VCaP (cell line): ENCODE results near the gene SEZ6L.

ENCODE experiments used
- H3K27ac ChIP-seq: fragments of 450-650 bp; 2 replicates; pipeline ENCODE4 v1.5.1; 2017
- CTCF ChIP-seq: fragments of 450-650 bp; conservative IDR thresholded peaks from 2 replicates; pipeline ENCODE4 v1.5.1; 2017; ENCODE audit warnings: mild to moderate bottlenecking, moderate library complexity

SEZ6L gene

GRCh38 chr22:26283330-26283729 is 114.1 kb downstream of the SEZ6L start:
- TF ChIP-seq CTCF, result no peak
- H3K27ac ChIP-seq, result no peak overlapping the region

GRCh38 chr22:26285632-26286031 is 116.4 kb downstream of the SEZ6L start:
- TF ChIP-seq CTCF, result no peak
- H3K27ac ChIP-seq, result no peak overlapping the region

GRCh38 chr22:26286091-26286820 is 117.0 kb downstream of the SEZ6L start:
- no peak overlapping the region for H3K27ac ChIP-seq
- no peak for TF ChIP-seq CTCF

- no peak for TF ChIP-seq CTCF
- H3K27ac ChIP-seq, result no peak overlapping the region
These were observed 118.3 kb downstream of the SEZ6L start for GRCh38 chr22:26287382-26288225.

- H3K27ac ChIP-seq, result no peak overlapping the region
- no peak for TF ChIP-seq CTCF
These were observed 120.4 kb downstream of the SEZ6L start for GRCh38 chr22:26289611-26290101.

- no peak for TF ChIP-seq CTCF
These were observed 122.8 kb downstream of the SEZ6L start for GRCh38 chr22:26291940-26292666.

GRCh38 chr22:26292667-26292995 is 123.4 kb downstream of the SEZ6L start:
- H3K27ac ChIP-seq, result no peak overlapping the region
- TF ChIP-seq CTCF, result no peak

More at GRCh38 chr22:26291940-26292666, 122.8 kb downstream of the SEZ6L start:
- H3K27ac ChIP-seq, result no peak overlapping the region
